GM12801 (cell line): ENCODE data around the gene NT5C3B.

Experiments
- TF ChIP-seq, protein P1 (sequence below): IDR thresholded peaks from one replicate; pipeline ENCODE4 v1.5.1; 2011; ENCODE audit warnings: control low read depth; ENCODE audit not compliant: insufficient read length; ENCODE audit errors: extremely low read depth

NT5C3B gene

DNA sequence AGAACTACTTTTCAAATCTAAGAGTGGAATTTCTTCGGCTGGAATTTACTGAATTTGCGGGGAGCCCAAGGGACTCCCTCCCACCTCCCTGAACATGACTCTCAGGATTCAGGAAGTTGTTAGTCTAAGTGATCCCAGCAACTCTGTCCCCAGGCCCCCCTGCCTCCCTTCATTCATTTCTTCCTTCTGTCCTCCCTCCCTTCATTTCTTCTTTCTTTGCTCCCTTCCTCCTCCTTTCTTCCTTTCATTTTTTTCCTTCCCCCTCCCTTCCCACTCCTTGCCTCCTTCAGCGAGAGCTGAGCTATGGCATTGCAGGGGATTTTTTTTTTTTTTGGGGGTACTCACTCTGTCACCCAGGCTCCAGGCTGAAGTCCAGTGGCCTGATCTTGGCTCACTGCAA lies 38.7 kb downstream of the NT5C3B start:
- TF ChIP-seq, protein P1, sequence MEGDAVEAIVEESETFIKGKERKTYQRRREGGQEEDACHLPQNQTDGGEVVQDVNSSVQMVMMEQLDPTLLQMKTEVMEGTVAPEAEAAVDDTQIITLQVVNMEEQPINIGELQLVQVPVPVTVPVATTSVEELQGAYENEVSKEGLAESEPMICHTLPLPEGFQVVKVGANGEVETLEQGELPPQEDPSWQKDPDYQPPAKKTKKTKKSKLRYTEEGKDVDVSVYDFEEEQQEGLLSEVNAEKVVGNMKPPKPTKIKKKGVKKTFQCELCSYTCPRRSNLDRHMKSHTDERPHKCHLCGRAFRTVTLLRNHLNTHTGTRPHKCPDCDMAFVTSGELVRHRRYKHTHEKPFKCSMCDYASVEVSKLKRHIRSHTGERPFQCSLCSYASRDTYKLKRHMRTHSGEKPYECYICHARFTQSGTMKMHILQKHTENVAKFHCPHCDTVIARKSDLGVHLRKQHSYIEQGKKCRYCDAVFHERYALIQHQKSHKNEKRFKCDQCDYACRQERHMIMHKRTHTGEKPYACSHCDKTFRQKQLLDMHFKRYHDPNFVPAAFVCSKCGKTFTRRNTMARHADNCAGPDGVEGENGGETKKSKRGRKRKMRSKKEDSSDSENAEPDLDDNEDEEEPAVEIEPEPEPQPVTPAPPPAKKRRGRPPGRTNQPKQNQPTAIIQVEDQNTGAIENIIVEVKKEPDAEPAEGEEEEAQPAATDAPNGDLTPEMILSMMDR, result no peak

- TF ChIP-seq, protein P1, result no peak
These were observed 39.7 kb downstream of the NT5C3B start for GRCh38 chr17:41796121-41796895.

- TF ChIP-seq, protein P1, result no peak
These were observed 41.5 kb downstream of the NT5C3B start for GRCh38 chr17:41794540-41794975.

DNA sequence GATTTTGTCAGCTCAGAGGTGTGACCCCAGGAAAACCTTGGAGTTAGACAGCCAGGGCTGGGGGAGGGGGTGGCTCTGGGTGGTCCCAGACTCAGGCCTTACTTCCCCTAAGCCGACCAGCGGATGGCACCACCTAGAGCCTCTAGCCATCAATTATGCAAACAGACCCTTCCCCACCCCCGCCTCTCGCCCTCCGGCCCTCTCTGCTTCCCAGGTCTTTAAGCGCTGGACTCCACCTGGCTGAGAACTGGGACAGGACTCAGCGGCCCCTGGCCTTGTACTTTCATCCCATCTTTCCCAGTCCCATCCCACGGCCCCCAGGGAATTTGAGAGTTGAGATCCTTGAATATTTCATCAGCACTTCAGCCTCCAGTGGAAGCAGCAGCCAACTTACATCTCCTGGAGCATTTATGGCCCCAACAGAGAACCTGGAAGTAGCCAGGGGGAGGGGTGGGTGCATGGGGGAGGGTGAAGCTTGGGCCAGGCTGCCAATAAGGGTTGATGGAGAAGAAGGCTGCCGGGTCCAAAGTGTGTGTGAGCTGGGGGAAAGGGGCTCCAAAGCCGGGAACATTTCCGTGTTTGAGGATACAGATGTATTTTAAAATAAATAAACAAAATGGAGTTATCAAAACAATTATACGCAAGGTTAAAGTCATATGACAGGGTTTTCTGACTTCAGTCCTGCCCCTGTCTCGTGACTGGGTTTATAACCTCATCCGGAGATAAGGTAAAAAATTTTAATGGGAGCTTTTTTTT lies 42.1 kb downstream of the NT5C3B start:
- TF ChIP-seq, protein P1, result no peak

- TF ChIP-seq, protein P1, result no peak
These were observed 42.9 kb downstream of the NT5C3B start for GRCh38 chr17:41792845-41793783.

- TF ChIP-seq, protein P1, result no peak
These were observed 49.0 kb downstream of the NT5C3B start for GRCh38 chr17:41787021-41787418.
